GM10266 (cell line): ENCODE measurements around the gene BRINP1.

Experiments used
- DNase-seq: peaks from one replicate; pipeline ENCODE4 v3.0.0; 2012; ENCODE audit errors: extremely low spot score
- TF ChIP-seq, protein P1 (sequence below): IDR thresholded peaks from 2 replicates; pipeline ENCODE4 v1.5.1; 2012; ENCODE audit warnings: mild to moderate bottlenecking, low read depth; ENCODE audit not compliant: control insufficient read depth, insufficient read depth; ENCODE audit errors: missing control alignments

Gene BRINP1

DNA sequence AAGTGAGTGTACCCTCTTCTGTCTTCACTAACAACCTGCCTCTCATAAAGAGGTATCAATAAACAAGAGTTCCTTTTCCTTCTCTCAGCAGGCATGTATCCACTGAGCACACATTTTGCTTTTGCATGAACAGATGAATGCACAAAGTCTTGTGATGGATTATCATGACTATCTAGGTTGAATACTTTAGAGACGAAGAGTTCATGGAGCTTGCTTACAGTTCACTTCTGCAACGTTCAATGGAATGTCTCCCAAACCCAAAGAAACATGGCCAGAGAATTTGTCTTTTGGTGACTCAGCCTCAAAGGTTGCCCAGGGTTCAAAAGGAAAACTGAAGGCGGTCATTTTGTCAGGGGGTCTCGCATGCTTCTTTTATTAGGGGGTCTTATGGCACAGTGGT is 55.4 kb downstream of the BRINP1 start:
- TF ChIP-seq, protein P1, sequence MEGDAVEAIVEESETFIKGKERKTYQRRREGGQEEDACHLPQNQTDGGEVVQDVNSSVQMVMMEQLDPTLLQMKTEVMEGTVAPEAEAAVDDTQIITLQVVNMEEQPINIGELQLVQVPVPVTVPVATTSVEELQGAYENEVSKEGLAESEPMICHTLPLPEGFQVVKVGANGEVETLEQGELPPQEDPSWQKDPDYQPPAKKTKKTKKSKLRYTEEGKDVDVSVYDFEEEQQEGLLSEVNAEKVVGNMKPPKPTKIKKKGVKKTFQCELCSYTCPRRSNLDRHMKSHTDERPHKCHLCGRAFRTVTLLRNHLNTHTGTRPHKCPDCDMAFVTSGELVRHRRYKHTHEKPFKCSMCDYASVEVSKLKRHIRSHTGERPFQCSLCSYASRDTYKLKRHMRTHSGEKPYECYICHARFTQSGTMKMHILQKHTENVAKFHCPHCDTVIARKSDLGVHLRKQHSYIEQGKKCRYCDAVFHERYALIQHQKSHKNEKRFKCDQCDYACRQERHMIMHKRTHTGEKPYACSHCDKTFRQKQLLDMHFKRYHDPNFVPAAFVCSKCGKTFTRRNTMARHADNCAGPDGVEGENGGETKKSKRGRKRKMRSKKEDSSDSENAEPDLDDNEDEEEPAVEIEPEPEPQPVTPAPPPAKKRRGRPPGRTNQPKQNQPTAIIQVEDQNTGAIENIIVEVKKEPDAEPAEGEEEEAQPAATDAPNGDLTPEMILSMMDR, result no peak
- DNase-seq, result no peak

DNA sequence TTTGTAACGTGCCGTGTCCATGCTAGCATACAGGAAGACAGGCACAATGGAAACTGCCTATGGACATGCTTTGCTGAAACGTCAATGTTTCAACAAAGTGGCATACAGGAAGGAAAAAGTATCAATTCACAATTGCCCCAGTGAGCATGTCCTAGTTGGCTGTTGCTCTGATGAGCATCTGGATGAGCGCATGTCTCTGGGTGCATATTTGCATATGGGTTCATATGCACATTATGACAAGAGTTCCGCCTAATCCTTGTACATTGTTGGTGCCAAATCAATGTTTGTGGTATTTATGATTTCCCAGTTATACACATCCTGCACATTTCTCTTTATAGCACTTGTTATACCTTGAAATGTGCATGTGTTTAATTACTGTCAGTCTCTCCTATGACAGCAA is 58.5 kb downstream of the BRINP1 start:
- TF ChIP-seq, protein P1, result no peak
- no peak for DNase-seq

DNA sequence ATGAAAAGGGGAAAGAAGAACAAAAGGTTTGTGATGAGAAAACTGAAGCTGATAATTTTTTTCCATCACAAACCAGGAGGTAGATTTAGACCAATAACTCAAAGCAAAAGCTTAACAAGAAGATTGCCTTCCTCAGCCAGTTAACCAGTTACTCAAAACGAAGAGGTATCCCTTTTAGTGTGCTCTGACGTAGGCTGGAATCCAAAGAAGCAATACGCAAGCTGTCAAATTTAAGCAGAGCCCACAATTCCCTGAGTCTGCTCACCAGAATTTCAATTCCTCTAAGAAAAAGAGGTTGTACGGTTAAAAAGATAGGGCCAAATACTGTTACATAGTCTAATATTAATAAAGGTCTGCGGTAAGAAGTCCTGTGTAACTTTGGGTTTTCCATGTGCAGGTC is 61.8 kb downstream of the BRINP1 start:
- no peak for DNase-seq
- TF ChIP-seq, protein P1, result no peak

DNA sequence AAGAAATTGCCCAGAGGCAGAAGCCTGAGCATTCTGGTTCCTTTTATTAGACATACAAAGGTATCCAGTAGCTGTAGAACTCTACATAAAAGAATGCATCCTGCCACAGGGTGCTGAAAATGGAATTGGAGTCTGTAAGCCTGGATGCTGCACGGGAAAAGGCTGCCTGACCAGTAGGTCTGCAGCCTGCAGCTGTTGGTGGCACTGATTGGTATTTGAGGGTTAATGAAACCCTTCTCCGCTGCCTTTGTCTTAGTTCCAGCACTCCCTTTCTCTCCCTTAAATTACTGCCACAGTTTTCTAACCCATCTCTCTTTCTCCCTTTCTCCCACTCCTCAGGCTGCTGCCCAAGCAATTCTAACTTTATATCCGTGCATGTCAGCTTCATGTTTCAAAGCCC is 64.7 kb downstream of the BRINP1 start:
- DNase-seq, result no peak
- TF ChIP-seq, protein P1, result no peak

DNA sequence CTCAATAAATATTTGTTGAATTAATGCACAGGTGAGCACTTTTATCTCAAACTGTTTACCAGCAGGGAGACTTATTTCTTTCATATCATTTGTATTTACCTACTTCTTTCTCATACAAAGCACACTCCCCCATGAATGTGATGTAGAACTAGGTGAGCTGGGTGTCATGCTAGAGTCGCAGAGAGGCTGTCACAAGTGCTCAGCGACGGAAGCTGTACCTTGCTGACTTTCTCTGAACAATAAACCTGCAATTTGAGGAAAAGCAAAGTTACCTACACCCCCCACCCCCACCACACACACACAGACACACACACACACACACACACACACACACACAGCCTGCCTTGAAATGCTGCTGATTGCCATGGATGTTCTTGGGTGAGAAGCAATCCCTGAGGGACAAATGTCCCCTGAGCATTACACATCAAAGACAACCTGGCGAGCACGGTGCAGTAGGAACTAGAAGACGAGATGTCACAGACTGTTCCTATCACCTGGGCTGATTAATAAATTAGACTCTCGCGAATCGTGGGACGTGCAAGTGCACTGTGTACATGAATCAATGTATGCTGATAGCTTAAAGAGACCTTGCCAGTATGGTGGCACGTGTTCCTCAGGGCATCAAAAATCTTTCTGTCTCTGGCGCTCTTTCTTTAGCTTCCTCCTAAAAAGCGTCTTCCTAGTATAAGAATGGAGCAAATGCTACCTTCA is 66.1 kb downstream of the BRINP1 start:
- DNase-seq, result no peak
- TF ChIP-seq, protein P1, result no peak

DNA sequence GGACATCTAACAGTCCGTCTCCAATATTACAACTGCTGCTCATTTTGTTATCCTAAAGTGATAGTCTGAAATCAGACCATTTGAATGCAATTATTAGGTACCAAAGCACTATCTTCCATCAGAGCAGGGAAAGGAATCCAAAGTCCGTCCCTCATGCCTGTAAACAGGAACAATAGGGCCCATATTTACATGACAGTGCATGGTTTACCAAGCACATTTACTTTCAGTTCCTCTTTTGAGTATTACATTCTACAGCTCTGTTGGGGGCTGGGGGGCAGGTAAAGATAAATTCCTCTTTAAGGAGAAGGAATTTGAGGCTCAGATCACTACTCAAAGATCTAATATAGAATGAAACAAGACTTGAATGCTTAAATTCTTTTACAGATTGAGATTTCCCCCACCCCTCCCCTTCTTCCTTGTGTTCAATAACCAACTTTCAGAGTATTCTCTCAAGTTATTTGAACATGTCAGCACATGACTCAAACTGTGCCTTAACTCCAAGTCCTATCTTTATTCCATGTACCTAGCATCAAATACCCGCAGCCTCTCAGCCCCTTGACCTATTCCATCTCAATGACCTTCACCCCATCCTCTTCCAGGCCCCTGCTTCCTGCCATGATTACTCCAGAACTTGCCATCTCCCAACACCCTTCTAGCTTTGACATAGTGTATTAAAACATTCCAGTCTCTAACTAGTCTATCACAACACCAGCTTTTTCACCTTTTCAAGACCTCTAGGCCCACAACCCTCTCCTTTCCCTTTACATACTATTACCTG is 71.0 kb downstream of the BRINP1 start:
- DNase-seq, result no peak
- TF ChIP-seq, protein P1, result no peak

DNA sequence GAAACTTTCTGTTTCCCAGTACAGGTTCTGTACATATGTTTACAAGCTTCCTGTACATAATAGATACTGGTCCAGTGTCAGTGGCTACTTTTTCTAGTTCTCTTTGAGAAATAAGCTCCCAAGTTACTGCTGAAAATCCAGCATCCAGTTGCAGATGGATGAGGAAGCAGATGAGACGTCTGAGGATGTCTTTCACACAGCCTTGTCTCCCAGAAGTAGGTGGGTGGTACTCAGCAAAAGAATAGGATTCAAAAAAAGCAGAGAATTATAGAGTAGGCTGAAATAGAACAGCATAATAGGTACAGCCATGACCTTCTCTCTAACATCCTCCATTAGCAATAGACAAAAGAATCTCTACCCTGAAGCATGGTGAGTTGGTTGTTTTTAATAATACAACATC is 77.7 kb downstream of the BRINP1 start:
- DNase-seq, result no peak
- TF ChIP-seq, protein P1, result no peak
